Endometrium (tissue), 2 donors: Measurements from ENCODE around the gene YLPM1.
A peak's percentile ranks its signal among the peaks of the same experiment; 100 is the strongest.

Source experiments
- FAIRE-seq: peaks from 2 replicates; lab custom pipeline; 2012; peaks lifted over from hg19 to GRCh38; lab: Jason Lieb, UNC
- donor health status: control.
- donor health status: control.

YLPM1 gene

GRCh38 chr14:74786796-74787315 lies 23.7 kb downstream of the YLPM1 start:
- peak; percentile 12 for FAIRE-seq

- no peak for FAIRE-seq
These were observed 29.3 kb downstream of the YLPM1 start for GRCh38 chr14:74792249-74793039.

- no peak for FAIRE-seq
These were observed 30.5 kb downstream of the YLPM1 start for GRCh38 chr14:74793506-74794155.

- FAIRE-seq = no peak
These were observed 31.8 kb downstream of the YLPM1 start for GRCh38 chr14:74794947-74795346.

- no peak for FAIRE-seq
These were observed 36.6 kb downstream of the YLPM1 start for GRCh38 chr14:74799765-74800164.

- no peak for FAIRE-seq
These were observed 37.7 kb downstream of the YLPM1 start for GRCh38 chr14:74800780-74801179.

- FAIRE-seq = no peak
These were observed 38.3 kb downstream of the YLPM1 start for GRCh38 chr14:74801396-74801795.

- peak; percentile 37 for FAIRE-seq
These were observed 41.2 kb downstream of the YLPM1 start for GRCh38 chr14:74804219-74804825.

- no peak for FAIRE-seq
These were observed 44.9 kb downstream of the YLPM1 start for GRCh38 chr14:74807853-74808545.

- no peak for FAIRE-seq
These were observed 53.0 kb downstream of the YLPM1 start for GRCh38 chr14:74816124-74816523.

- no peak for FAIRE-seq
These were observed 57.2 kb downstream of the YLPM1 start for GRCh38 chr14:74820288-74820687.

GRCh38 chr14:74821267-74821915 lies 58.3 kb downstream of the YLPM1 start:
- FAIRE-seq = no peak

GRCh38 chr14:74824997-74825396 lies 61.9 kb downstream of the YLPM1 start:
- no peak for FAIRE-seq

- FAIRE-seq = no peak
These were observed 63.5 kb downstream of the YLPM1 start for GRCh38 chr14:74826574-74826973.

GRCh38 chr14:74829251-74829650 lies 66.1 kb downstream of the YLPM1 start:
- FAIRE-seq = no peak

- FAIRE-seq = no peak
These were observed 69.7 kb downstream of the YLPM1 start for GRCh38 chr14:74832849-74833248.

GRCh38 chr14:74834692-74835392 lies 71.7 kb downstream of the YLPM1 start:
- no peak for FAIRE-seq

- no peak for FAIRE-seq
These were observed 72.6 kb downstream of the YLPM1 start for GRCh38 chr14:74835645-74836250.

- FAIRE-seq = peak; percentile 82
These were observed 73.3 kb downstream of the YLPM1 start for GRCh38 chr14:74836251-74836960.

- FAIRE-seq = peak; percentile 78
These were observed 75.0 kb downstream of the YLPM1 start for GRCh38 chr14:74838166-74838565.
